Measurements from ENCODE around the gene HTRA3.

DNA sequence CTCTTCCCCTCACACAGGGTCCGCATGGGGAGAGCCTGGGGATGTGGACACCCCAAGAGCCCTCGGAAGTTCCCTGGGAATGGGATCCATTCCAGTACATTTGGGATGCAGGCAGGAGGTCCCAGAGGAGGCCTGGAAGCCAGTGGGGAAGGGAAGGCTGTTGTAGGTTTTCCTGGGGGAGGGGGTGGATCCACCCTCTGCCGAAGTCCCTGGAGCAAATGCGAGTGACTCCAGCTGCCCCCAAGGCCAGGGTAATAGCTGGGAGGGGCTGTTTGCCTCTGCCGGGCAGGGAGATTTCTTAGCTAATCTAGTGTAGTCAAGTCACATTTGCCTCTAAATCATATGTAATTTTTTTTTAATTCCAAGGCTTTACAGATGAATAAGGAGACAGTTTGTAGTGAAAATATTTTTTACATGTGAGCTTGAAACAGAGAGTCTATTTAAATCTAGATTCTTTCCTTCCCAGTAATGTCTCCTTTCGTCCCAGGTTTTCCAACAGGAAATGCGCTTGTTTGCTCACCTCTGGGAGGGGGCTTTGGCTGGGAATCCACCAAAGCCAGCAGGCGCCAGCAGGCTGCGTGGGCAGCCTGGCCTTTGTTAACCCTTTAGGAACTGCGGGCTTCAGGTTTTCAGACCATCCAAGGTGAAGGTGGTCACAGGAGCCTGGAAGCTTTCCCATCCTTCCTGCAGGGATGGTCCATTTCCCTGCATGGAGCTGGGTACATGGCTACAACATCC is 43.7 kb upstream of the HTRA3 start:
- no peak for TF ChIP-seq CTCF (tag by site-specific recombination; IDR thresholded peaks at IDR 0.05)
- TF ChIP-seq ZNF398 (tag by site-specific recombination; IDR thresholded peaks at IDR 0.05) = no peak
- TF ChIP-seq TCF7L2 (IDR thresholded peaks at IDR 0.05; ENCODE audit: borderline replicate concordance, low read depth, low read length) = no peak
- TF ChIP-seq ZNF707 (tag by site-specific recombination; IDR thresholded peaks at IDR 0.05) = no peak
- TF ChIP-seq SETDB1 (IDR thresholded peaks at IDR 0.05; ENCODE audit: insufficient read length, low read length) = no peak
- TF ChIP-seq ZNF580 (tag by site-specific recombination; IDR thresholded peaks at IDR 0.05) = no peak
- no peak for TF ChIP-seq GLIS1 (tag by site-specific recombination; IDR thresholded peaks at IDR 0.05)
- TF ChIP-seq SCRT2 (tag by site-specific recombination; IDR thresholded peaks at IDR 0.05) = no peak

Data from HEK293 (cell line).